Measurements from ENCODE around the gene RHOH.
"Not testable (repeated sequence)": the region's sequence is repeated elsewhere in the genome, so short reads cannot be mapped to it uniquely, and the experiment has no call there.

GRCh38 chr4:40295030-40295429 is 98.2 kb downstream of the RHOH start:
- not testable (repeated sequence) for TF ChIP-seq CTCF (IDR thresholded peaks at IDR 0.05; ENCODE audit: low read depth, low read length, poor library complexity, severe bottlenecking); EZH2phosphoT487 (IDR thresholded peaks at IDR 0.05; ENCODE audit: borderline replicate concordance, low read length)

All from DOHH2 (cell line).